Measurements from ENCODE around the gene ROPN1L.

The ROPN1L gene

DNA sequence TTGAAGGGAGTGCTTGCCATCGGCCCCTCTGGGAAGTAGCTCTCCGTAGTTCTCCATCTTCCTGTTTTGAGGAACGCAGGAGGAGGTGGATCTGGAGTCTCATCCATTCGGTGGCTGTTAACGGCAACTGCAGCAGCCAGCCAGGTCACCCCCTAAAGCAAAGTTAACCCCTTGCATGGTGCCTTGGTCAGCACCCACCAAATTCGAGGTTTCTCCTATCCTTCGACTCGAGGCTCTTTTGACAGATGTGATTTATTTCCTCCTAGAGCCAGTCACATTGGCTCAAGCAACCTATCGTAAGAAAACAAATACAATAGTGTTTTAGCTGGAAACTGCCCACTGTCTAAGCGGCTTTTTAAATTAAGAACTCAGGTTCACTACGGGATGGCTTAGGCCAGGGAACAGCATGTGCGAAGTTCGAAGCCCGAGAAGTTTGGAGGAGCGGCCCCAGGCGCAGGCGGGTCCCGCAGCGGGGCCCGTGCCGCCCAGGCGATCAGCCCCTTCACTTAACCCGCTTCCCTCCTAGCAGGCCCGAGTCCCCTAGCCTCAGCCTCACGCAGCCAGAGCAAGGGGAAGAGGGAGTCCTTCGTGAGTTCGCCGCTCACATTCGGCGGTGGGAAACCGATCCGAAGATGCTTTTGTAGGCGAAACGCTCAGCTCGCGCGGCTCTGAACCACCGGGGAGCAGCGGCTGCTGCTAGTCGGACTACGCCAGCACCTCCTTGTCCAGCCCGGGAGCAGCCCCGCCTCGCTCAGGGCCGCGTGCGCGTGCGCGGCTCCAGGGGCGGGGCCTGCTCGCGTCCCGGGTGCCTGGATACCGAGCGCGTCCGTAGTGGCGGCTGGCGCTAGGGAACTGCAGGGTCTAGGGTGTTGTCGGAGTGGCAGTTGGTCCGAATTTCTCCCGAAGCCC, at the start of gene ROPN1L:
Gene ROPN1L (plus strand): TSS at position 797 of the 909 bp plus-strand sequence. CDS start 289 bp downstream, outside the sequence.
- peak; percentile 90 for DNase-seq

DNA sequence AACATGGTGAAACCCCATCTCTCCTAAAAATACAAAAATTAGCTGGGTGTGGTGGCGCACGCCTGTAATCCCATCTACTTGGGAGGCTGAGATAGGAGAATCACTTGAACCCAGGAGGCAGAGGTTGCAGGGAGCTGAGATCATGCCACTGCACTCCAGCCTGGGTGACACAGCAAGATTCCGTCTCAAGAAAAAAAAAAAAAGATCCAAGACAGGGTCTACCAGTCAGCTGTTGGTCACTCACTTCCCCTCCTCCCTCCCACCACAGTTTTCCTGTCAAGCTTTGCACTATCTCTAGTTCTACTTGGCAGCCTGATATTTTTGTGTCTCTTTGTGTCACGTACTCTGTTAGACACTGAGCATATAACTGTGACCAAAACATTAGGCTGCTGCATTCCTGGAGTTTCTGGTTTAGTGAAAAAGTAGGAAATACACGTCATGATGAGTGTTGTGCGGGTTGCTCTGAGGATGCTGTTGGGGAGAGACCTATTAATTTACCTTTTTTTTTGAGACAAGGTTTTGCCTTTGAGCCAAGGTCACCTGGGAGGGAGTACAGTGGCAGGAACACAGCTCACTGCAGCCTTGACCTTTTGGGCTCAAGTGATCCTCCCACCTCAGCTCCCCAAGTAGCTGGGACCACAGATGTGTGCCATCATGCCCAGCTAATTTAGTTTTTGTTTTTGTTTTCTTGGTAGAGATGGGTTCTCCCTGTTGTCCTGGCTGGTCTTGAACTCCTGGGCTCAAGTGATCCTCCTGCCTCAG, 48.9 kb upstream of the ROPN1L start:
- DNase-seq: peak; percentile 30

DNA sequence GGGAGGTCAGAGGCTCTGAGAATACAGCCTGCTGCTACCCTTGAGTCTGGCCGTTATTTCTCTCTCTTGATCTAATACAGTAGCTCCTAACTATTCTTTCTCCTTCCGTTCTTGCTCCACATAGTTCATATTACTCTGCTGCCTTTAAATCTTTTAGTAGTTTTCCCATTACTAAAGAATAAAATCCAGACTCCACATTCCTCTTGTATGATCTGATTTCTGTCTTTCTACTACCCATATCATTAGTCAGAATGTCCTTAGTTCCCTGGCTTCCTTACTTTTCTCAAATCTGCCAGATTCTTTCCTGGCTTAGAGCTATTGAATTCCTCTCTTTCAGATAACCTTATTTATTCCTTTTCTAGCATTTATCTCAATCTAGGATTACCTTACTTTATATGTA, 48.2 kb upstream of the ROPN1L start:
- no peak for DNase-seq

DNA sequence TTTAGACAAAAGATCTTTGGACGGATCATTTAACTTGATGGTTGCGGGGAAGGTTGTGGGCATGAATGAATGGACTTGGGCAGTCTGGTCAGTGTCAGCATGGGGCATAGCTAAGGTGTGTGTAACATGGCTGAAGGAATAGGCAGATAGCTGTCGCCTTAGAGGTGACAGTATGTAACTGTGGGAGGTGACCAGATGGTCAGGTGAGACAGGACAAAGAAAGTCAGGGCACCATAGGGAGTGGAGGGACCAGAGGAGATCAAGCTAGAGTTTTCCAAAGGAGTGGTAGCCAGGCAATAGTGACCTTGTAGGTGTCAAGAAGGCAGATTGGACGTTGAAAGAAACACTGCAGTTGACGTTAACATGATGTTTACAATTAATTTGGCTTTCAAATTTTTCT, 45.1 kb upstream of the ROPN1L start:
- no peak for DNase-seq

DNA sequence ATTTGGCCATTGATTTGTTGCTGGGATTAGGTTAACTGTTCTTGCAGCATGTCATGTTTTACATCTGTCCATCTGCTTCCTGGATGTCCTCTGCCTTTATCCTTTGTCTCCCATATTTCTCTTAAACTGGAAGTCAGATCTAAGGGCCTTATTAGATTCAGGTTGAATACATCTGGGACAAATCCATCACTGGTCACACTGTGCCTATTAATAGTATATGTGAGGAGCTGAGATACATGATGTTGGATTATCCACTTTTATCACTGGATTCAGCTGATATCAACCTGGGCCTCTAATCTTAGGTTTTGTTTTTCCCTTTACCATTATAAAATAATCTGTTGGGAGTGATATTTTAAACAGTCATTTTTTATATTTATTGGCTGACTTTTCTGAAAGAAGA, 41.8 kb upstream of the ROPN1L start:
- DNase-seq: no peak

DNA sequence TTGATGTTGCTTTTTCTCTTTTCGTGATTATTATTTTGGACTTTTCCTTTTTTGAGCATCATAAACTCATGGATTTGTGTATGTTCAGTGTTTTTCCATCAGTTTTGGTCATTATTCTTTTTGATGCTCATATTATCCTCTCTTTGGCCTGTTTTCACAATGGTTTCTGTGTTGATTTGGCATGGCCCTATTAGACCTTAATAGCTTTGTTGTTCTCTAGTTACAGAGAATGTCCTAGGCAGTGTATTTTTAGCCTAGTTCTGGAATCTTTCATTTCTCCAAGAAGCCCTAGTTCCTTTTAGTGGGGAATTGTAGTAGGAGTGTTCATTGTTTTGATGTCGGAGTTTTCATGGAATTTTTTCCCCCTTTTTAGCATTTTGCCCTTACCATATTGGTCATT, 41.3 kb upstream of the ROPN1L start:
- DNase-seq: no peak

DNA sequence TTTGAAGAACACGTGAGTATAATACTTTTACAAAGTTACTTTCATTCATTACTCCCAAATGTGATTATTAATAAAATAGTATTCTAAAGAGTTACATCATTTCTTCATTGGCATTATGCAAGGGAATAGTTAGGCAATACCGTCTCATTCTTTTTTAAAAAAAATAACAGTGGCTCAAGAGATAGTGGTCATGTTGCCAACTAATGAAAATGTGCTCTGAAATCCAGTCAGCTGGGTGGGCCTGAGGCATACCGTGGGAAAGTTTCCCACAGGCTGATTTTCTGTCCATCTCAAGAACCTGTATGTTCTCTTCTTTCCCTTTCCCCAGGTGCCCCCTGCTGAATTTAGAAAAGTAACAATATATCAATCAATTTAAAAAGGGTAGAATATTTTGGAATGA, 40.8 kb upstream of the ROPN1L start:
- DNase-seq: no peak

DNA sequence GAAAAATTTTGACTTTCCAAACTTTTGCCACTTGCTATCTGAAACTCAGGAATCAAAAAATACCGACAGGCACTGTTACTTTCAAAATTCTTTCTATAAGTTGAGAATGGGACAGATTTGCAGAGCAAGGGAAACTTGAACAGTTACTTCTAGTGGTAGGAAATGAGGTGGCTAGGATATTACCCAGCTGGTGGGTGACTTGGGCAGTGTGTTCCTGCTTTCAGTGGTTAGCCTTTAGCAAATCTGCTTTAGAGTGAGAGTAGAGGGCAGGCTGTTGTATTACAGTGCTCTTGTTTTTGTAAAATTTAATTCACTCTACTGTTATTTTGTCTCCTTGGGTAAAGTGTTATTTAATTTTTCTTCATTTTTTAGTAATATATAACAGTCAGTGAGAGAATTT, 40.2 kb upstream of the ROPN1L start:
- DNase-seq: no peak

DNA sequence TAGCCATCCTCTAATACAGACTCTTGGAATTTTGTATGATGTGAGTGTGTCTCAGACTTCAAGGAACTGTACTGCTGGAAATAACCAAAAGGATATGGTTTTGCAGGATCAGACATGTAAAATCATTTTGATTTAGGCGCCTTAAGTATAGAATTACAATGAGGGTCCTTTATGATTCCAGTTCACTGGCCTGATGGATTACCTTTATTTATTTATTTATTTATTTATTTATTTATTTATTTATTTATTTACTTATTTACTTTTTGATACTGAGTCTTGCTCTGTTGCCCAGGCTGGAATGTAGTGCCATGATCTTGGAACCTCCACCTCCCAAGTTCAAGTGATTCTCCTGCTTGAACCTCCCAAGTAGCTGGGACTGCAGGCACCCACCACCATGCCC, 37.9 kb upstream of the ROPN1L start:
- no peak for DNase-seq

DNA sequence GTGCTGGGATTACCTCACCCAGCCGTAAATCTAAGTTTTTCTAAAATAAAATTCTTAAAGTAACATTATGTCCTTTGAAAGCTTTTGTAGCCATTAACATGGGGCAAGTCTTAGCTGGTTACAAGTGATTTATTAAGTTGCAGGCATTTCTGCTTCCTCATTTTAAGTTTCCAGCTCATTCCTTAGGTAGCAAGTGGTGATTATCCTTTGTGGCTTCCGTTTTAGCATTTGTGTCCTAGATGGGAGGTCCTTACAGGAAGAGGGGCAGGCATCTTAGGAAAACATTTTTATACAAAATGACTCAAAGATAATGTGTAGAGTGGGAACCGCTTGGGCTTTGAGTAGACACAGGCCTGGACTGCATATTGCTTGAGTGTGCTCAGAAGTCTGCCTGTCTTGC, 35.0 kb upstream of the ROPN1L start:
- DNase-seq: no peak

DNA sequence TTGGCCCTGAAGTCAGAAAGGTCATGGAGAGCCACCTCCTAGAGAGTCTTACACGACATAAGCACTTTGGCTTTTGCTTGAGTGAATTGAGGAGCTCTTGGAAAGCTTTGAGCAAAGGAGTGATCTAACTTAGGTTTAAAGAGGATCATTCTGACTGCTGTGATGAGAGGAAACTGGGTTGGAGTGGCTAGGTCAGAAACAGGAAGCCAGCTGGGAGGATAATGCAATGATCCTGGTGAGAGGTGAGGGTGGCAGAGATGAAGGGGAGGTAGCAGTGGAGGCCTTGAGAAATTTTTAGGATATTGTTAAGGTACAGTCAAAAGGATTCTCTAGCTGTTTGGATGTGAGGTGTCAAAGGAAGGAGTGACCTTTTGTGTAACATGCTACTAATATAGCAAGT, 32.2 kb upstream of the ROPN1L start:
- no peak for DNase-seq

DNA sequence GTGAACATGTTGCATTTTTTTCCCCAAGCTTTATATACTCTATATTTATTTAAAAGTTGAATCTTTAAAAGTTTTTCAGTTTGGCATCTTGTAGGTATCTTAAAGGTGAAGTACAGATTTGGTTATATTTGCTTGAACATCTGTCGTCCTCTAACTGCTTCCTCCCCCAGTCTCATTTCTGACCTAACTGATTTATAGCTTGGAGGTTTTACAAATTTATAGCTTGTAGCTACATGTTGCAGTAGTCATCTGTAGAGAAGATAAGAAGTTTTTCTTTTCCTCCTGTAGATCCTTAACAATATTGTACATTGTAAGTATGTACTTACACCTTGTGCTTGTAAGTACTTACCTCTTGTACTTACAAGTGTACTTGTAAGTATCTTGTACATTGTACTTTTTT, 31.0 kb upstream of the ROPN1L start:
- DNase-seq: no peak

DNA sequence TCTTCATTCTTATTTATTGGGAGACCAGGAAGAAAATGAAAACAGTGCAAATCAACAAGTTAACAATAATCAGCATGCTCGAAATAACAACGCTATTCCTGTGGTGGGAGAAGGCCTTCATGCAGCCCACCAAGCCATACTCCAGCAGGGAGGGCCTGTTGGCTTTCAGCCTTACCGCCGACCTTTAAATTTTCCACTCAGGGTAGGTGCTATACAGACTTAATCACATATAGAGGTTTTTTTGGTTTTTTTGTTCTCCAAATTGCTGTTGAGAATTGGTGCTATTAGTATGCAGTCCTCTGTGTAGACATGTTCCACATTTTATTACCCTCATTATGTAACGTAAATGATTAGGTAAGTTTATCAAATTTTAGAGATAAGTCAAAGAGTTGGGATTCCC, 30.3 kb upstream of the ROPN1L start:
- DNase-seq: no peak

DNA sequence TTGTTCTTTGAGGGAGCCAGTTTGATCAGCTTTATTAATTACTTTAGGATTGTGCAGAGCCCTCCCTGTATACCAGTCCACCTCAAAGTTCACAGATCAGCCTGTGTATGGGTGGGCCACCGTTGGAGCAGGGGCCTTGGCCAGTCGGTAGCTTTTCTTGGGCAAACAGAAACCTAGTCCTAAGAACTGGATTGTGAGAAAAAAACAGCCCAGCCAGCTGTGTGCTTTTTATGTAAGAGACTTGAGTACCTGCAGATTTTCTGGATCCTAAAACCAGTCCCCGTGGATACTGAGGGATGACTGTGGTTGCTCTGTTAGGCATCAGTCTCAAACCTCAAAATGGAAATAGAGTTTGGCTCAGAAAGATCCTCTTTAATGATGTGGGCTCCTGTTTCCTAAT, 24.8 kb upstream of the ROPN1L start:
- no peak for DNase-seq

DNA sequence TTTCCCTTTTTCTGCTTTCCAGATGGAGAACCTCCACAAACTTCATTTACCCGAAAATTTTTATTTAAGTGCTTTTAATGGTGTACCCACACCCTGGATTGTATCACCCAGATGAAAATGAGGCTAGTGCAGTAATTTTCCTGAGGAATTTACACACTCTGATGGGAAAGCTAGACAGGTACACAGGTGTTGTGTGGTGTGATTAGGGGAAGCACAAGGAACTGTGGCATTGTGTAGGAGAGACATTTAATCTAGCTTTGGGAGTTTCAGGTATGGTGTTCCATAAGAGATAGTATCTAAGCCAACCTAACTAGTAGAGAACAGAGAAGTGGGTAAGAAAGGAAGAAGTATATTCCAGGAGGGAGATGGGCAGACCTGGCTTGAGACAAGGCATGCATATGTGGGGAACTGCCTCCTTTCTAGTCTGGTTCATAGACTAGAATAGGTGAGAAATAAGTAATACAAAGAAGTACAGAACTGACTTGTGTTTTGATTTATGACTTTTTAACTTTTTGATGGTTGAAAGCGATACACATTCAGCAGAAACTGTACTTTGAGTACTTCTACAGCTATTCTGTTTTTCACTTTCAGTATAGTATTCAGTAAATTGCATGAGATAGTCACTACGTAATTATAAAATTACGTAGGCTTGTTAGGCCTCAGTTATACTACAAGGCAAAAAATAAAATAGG, 22.9 kb upstream of the ROPN1L start:
- no peak for DNase-seq

DNA sequence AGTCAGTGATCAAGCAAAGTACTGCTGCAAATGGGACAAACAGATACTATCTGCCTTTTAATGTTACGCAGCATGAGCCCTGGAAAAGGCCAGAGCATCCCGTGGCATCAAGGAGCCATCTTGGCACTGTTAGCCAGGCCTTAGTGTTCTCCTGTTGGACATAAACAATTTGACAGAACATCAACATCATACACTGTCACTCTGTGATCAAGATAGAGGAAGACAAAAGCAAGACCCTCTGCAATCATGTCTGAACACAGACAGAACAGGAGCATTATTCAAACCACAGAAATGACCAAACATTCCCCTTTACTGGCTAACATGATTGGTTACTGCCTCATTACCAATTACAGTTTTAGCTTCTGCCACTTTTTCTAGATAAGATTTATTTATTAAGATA, 21.2 kb upstream of the ROPN1L start:
- peak; percentile 11 for DNase-seq

DNA sequence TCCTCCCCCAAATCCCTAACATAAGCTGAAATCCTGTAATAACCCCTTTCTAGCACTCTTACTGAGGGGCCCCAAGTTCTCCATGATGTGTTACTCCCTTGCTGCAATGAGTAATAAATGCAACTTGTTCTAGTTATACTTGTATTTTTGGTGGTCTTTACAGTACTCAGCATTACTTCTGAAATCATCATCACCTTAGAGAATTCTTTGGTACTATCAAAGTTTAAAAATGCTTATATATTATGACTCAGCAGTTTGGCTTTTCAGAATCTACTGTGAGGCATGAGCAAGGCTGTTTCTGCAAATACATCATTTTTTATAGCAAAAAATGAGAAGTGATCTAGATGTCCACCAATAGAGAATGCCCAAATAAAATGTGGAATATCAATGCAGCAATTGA, 20.7 kb upstream of the ROPN1L start:
- peak; percentile 50 for DNase-seq

DNA sequence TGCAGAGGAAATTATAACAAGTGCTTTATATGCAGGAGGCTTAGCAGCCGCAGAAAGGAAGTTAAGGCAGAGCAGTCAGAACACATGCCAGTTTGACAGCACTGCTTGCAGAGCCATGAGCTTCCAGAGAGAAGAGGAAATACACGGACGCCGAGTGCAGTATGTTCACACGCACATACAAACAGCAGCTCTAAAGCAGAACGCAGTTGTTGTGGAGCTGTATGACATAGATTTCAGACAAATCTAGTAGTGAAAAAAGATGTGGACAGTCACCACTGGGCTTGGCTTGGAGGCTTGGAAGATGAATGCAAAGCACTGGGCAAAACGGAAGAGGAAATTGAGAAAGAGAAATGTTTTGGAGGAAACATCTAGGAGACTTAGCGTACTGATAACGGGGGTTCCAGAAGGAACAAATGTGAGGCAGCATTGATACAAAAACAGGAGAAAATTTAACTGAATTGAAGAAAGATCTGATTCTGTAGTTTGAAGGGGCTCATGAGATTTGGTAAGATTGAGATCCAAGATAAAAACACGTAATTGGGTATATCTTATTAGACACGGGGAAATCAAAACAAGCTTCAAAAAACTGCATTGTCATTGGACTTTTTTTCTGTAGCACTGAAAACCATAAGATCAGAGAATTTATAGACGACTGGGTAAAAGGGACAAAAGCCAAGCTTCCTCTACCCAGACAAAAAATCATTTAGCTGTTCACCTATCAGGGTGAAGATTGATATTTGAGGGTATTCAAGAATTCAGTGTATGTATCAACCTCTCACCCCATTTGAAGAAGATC, 19.6 kb upstream of the ROPN1L start:
- DNase-seq: peak; percentile 71

DNA sequence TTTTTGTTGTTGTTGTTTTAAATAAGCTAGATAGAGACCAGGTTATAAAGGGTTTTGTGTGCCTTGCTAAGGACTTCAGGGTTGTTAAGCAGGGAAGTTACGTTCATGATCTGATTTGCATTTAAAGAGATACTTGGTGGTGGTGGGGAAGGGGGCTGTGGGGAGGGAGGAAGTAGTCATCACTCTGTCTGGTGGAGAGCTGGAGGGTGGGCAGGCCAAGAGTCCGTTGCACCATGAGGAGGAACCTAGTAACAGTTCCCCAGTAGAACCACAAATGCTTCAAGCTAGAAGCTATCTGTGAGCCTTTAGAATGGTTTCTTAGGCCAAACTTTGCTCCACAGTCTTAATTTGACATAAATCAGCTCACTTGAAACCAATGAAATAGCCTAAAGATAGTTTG, 18.7 kb upstream of the ROPN1L start:
- DNase-seq: peak; percentile 62

DNA sequence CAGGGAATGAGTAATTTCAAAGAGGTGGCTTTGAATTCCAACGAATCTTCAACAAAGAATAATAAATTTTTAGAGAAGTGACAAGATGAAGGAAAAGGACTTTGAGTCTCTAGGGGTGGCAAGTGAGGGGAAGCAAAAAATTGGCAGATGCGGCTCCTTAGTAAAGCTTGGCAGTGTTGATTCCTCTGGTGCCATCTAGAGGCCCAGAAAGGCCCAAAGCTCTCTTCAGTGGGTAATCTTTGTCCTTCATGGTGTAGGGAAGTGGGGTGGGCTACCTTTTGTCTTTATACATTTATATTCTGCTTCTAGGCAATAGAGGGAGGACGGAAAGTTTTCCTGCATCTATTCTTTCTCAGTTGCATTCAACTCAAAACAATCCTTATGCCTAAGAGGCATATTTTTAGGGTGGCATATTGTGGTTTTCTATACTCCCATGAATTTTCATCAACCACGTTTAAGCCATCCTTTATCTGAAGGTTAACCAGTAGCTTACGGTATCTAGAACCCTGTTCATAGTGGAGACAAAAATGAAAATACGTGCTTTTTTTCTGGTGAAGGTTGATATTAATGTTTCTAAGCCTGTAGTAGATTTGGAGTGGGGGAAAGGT, 17.5 kb upstream of the ROPN1L start:
- peak; percentile 84 for DNase-seq

DNA sequence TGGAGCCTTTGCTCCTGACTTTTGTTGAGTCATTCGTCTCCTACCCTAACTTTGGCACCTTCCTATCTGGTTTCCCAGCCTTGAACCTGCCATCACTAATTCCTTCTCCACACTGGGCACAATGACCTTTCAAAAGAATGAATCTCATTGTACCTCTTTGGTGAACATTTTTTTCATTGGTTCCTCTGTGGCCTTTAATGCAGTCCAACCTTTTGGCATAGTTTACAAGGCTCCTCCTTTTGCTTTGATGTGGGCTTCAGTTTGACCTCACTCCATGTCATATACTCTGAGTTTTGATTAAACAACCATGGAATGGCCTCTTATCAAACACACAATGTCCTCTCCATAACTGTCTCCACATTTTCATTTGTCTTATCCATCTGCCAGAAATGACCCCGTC, 14.5 kb upstream of the ROPN1L start:
- peak; percentile 24 for DNase-seq

DNA sequence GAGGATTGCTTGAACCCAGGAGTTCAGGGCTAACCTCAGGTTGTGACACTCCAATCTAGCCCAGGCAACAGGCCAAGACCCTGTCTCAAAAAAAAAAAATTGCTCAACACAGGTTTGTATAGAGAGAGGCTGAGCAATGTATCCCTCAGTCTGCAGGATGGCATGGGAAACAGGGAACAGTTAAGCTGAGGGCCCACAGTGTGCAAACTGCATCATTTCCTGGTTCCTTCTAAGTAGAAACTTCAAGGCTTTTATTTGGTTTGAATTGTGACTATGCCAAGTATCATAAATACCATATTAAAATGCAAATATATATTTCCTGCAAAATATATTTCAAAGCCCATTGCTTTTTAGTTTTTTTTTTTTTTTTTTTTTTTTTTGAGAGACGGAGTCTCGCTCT, 13.7 kb upstream of the ROPN1L start:
- DNase-seq: no peak

Measured in hematopoietic multipotent progenitor cell treated with erythropoietin and hydrocortisone succinate and interleukin-3 and kit ligand, for 6 days (in vitro differentiated cells).